ENCODE data around the gene FBRSL1.

DNA sequence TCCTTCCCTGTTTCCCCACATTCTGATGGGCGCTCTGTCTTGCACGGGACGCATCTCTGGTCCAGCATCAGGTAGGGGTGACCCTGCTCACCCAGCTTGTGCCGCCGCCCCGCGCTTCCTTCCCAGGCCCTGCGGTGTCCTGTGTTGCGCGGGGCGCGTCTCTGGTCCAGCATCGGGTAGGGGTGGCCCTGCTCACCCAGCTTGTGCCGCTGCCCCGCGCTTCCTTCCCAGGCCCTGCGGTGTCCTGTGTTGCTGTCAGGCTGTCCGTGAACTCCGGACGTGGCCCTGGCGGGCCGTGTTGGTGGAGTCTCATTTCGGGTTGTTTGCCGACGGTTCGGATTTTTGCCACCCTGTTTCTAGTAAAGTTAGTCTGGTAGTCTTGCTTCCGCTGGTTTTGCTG lies 6.8 kb downstream of the FBRSL1 start:
- TF ChIP-seq, protein P1, sequence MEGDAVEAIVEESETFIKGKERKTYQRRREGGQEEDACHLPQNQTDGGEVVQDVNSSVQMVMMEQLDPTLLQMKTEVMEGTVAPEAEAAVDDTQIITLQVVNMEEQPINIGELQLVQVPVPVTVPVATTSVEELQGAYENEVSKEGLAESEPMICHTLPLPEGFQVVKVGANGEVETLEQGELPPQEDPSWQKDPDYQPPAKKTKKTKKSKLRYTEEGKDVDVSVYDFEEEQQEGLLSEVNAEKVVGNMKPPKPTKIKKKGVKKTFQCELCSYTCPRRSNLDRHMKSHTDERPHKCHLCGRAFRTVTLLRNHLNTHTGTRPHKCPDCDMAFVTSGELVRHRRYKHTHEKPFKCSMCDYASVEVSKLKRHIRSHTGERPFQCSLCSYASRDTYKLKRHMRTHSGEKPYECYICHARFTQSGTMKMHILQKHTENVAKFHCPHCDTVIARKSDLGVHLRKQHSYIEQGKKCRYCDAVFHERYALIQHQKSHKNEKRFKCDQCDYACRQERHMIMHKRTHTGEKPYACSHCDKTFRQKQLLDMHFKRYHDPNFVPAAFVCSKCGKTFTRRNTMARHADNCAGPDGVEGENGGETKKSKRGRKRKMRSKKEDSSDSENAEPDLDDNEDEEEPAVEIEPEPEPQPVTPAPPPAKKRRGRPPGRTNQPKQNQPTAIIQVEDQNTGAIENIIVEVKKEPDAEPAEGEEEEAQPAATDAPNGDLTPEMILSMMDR (IDR thresholded peaks at IDR 0.05), result no peak
- TF ChIP-seq TAF1 (IDR thresholded peaks at IDR 0.05; ENCODE audit: borderline replicate concordance, low read depth, low read length) (no peak), RAD21 (IDR thresholded peaks at IDR 0.05; ENCODE audit: low read length) (no peak), NRF1 (IDR thresholded peaks at IDR 0.05; ENCODE audit: low read depth, low read length) (no peak), SMC3 (IDR thresholded peaks at IDR 0.05; ENCODE audit: low read depth, low read length) (no peak), POLR2AphosphoS5 (IDR thresholded peaks at IDR 0.05; ENCODE audit: low read depth, low read length) (no peak), EZH2phosphoT487 (IDR thresholded peaks at IDR 0.05; ENCODE audit: borderline replicate concordance, low read depth) (no peak), RFX5 (IDR thresholded peaks at IDR 0.05; ENCODE audit: low read length) (no peak), YY1 (IDR thresholded peaks at IDR 0.05; ENCODE audit: low read depth) (no peak)
- TF ChIP-seq, protein P2, sequence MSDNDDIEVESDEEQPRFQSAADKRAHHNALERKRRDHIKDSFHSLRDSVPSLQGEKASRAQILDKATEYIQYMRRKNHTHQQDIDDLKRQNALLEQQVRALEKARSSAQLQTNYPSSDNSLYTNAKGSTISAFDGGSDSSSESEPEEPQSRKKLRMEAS (IDR thresholded peaks at IDR 0.05; ENCODE audit: low read depth), result no peak
- TF ChIP-seq, protein P3, sequence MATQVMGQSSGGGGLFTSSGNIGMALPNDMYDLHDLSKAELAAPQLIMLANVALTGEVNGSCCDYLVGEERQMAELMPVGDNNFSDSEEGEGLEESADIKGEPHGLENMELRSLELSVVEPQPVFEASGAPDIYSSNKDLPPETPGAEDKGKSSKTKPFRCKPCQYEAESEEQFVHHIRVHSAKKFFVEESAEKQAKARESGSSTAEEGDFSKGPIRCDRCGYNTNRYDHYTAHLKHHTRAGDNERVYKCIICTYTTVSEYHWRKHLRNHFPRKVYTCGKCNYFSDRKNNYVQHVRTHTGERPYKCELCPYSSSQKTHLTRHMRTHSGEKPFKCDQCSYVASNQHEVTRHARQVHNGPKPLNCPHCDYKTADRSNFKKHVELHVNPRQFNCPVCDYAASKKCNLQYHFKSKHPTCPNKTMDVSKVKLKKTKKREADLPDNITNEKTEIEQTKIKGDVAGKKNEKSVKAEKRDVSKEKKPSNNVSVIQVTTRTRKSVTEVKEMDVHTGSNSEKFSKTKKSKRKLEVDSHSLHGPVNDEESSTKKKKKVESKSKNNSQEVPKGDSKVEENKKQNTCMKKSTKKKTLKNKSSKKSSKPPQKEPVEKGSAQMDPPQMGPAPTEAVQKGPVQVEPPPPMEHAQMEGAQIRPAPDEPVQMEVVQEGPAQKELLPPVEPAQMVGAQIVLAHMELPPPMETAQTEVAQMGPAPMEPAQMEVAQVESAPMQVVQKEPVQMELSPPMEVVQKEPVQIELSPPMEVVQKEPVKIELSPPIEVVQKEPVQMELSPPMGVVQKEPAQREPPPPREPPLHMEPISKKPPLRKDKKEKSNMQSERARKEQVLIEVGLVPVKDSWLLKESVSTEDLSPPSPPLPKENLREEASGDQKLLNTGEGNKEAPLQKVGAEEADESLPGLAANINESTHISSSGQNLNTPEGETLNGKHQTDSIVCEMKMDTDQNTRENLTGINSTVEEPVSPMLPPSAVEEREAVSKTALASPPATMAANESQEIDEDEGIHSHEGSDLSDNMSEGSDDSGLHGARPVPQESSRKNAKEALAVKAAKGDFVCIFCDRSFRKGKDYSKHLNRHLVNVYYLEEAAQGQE (IDR thresholded peaks at IDR 0.05; ENCODE audit: low read depth, low read length), result no peak
- TF ChIP-seq, protein P4, sequence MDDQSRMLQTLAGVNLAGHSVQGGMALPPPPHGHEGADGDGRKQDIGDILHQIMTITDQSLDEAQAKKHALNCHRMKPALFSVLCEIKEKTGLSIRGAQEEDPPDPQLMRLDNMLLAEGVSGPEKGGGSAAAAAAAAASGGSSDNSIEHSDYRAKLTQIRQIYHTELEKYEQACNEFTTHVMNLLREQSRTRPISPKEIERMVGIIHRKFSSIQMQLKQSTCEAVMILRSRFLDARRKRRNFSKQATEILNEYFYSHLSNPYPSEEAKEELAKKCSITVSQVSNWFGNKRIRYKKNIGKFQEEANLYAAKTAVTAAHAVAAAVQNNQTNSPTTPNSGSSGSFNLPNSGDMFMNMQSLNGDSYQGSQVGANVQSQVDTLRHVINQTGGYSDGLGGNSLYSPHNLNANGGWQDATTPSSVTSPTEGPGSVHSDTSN (IDR thresholded peaks at IDR 0.05), result no peak

Measured in SK-N-SH (cell line).